Gastroesophageal sphincter (tissue), 4 donors: ENCODE data around the gene FMN2. TPM values are rescaled to one million over a fixed set of nuclear protein-coding genes. Genes with fewer than 3 reads are reported as not detected.

Source experiments
- ATAC-seq: fragments of 150-250 bp; one replicate; pipeline ENCODE4 v1.9.1; 2016; ENCODE audit warnings: mild to moderate bottlenecking, moderate library complexity
- H3K27ac ChIP-seq, 4 donors: fragments of 200-600 bp; sonication (generic) in 3 of 4; 1 replicate in 3 of 4; 2 replicates in 1 of 4; pipeline ENCODE4 v1.5.1; 2016 to 2019
- H3K27me3 ChIP-seq: fragments of 200-600 bp; sonication (generic); one replicate; pipeline ENCODE4 v1.5.1; 2019
- H3K36me3 ChIP-seq, 2 donors: fragments of 200-600 bp; sonication (generic); one replicate each; pipeline ENCODE4 v1.5.1; 2019; ENCODE audit warnings: control low read depth in 1 of 2
- H3K4me1 ChIP-seq, 3 donors: fragments of 200-600 bp; sonication (generic); 1 replicate in 2 of 3; 2 replicates in 1 of 3; pipeline ENCODE4 v1.5.1; 2016 to 2019; ENCODE audit warnings: control low read depth in 2 of 3
- H3K4me3 ChIP-seq, 2 donors: fragments of 200-600 bp; sonication (generic); one replicate each; pipeline ENCODE4 v1.5.1; 2019; ENCODE audit warnings: mild to moderate bottlenecking in 1 of 2, moderate library complexity in 1 of 2
- H3K9me3 ChIP-seq, 3 donors: fragments of 200-600 bp; sonication (generic); one replicate each; pipeline ENCODE4 v1.5.1; 2017 to 2019; ENCODE audit warnings: control low read depth in 2 of 3
- EP300 ChIP-seq: sonication (generic); formaldehyde crosslinking; IDR thresholded peaks from one replicate; pipeline ENCODE4 v1.6.1; 2017; ENCODE audit warnings: antibody characterized with exemption, mild to moderate bottlenecking
- POLR2A ChIP-seq, 2 donors: fragments of 450-650 bp; IDR thresholded peaks; one replicate each; pipeline ENCODE4 v1.6.1; 2017; ENCODE audit warnings: antibody characterized with exemption in 2 of 2, mild to moderate bottlenecking in 2 of 2, moderate library complexity in 1 of 2
- POLR2AphosphoS5 ChIP-seq: sonication (generic); formaldehyde crosslinking; IDR thresholded peaks from one replicate; pipeline ENCODE4 v1.6.1; 2017; ENCODE audit warnings: antibody characterized with exemption
- WGBS, 2 donors: methylation state at CpG; one replicate each; pipeline ENCODE4 v1.1.5; 2018; ENCODE audit warnings: low coverage in 1 of 2; 5-methylcytosine and 5-hydroxymethylcytosine counted together
- total RNA-seq, 4 donors: library from RNA; depleted of rRNA; stranded (reverse); fragments of >200 nt; gene quantifications; one replicate each; pipeline ENCODE4 v1.1.0, GENCODE V29; 2016
- TF ChIP-seq, protein P1 (sequence below), 4 experiments: fragments of 200-600 bp in 2 of 4; fragments of 450-650 bp in 2 of 4; sonication (generic) in 1 of 4; IDR thresholded peaks; one replicate each; pipeline ENCODE4 v1.5.1; 2017 to 2019; ENCODE audit warnings: antibody characterized with exemption in 4 of 4, mild to moderate bottlenecking in 2 of 4, moderate library complexity in 2 of 4

FMN2 gene
- total RNA-seq, 4 donors from 2014 or later = 0.27 to 8.6 (median 2.7) TPM

DNA sequence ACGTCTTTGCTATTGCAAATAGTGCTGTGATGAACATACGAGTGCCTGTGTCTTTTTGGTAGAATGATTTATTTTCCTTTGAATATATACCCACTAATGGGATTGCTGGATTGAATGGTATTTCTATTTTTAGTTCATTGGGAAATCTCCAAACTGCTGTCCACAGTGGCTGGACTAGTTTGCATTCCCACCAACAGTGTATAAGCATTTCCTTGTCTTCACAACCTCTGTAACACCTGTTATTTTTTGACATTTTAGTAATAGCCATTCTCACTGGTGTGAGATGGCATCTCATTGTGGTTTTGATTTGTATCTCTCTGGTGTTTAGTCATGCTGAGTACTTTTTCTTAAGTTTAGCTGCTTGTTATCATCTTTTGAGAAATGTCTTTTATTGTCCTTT lies 215.0 kb downstream of the FMN2 start:
- no peaks in the 10 kb centered on the region for H3K36me3 ChIP-seq
- H3K27ac ChIP-seq = no peak overlapping the region
- H3K4me3 ChIP-seq = no peak overlapping the region
- H3K9me3 ChIP-seq = peaks cover 0 to 5% (median 0%) of the 10 kb centered on the region in 3 donors
- 32 to 39% methylated on average over 2 of the region's 2 CpGs for WGBS, 2 donors
- no peaks in the 10 kb centered on the region for H3K27me3 ChIP-seq
- no peaks in the 10 kb centered on the region for H3K4me1 ChIP-seq
- TF ChIP-seq EP300 = no peak
- TF ChIP-seq POLR2AphosphoS5 = no peak
- TF ChIP-seq, protein P1, sequence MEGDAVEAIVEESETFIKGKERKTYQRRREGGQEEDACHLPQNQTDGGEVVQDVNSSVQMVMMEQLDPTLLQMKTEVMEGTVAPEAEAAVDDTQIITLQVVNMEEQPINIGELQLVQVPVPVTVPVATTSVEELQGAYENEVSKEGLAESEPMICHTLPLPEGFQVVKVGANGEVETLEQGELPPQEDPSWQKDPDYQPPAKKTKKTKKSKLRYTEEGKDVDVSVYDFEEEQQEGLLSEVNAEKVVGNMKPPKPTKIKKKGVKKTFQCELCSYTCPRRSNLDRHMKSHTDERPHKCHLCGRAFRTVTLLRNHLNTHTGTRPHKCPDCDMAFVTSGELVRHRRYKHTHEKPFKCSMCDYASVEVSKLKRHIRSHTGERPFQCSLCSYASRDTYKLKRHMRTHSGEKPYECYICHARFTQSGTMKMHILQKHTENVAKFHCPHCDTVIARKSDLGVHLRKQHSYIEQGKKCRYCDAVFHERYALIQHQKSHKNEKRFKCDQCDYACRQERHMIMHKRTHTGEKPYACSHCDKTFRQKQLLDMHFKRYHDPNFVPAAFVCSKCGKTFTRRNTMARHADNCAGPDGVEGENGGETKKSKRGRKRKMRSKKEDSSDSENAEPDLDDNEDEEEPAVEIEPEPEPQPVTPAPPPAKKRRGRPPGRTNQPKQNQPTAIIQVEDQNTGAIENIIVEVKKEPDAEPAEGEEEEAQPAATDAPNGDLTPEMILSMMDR (IDR thresholded peaks at IDR 0.05) = no peak
- no peak for TF ChIP-seq POLR2A (IDR thresholded peaks at IDR 0.05)
- no peak for ATAC-seq

DNA sequence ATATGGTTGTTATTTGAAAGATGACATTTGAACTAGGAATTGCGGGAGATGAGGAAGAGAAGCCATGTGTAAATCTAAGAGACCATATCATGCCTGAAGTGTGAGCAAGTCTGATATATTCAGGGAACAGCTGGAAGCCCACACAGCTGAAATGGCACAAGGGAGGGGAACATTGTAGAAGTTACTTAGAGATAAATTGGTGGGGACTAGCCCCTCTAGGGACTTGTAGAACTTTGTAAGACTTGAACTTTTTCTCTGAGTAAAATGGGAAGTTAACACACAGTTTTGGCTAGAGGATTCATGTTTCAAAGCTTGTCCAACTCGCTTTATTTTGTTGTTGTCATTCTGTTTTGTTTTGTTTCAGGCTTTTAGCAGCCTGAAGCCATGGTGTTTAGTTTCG lies 216.4 kb downstream of the FMN2 start:
- no peak for ATAC-seq
- peaks cover 0 to 4% (median 0%) of the 10 kb centered on the region in 3 donors for H3K9me3 ChIP-seq
- H3K4me1 ChIP-seq = no peaks in the 10 kb centered on the region
- H3K27me3 ChIP-seq = no peaks in the 10 kb centered on the region
- no peak overlapping the region for H3K4me3 ChIP-seq
- H3K36me3 ChIP-seq = no peaks in the 10 kb centered on the region
- 69 to 86% methylated on average over 3 of the region's 3 CpGs for WGBS, 2 donors
- no peak overlapping the region for H3K27ac ChIP-seq
- TF ChIP-seq POLR2AphosphoS5 (no peak), EP300 (no peak), POLR2A (IDR thresholded peaks at IDR 0.05) (no peak)
- TF ChIP-seq, protein P1 (IDR thresholded peaks at IDR 0.05) = no peak

DNA sequence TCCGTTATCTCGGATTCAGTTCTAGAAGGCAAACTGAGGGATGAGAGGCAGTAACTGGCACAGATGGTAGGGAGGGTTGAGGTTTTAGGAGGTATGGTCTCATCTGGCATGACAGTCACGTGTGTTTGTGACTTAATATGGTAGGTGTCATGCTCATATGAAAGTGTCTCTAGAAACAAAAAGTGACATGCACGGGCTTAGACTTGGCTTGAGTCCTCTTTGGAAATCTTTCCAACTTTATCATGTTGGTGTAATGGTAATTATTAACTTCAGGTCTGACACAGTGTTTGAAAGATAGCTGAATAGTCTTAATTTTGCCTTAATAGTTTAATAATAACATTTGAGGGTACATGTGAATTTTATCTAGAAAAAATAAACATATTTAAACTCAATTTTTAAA lies 218.1 kb downstream of the FMN2 start:
- no peaks in the 10 kb centered on the region for H3K27me3 ChIP-seq
- no peak for ATAC-seq

DNA sequence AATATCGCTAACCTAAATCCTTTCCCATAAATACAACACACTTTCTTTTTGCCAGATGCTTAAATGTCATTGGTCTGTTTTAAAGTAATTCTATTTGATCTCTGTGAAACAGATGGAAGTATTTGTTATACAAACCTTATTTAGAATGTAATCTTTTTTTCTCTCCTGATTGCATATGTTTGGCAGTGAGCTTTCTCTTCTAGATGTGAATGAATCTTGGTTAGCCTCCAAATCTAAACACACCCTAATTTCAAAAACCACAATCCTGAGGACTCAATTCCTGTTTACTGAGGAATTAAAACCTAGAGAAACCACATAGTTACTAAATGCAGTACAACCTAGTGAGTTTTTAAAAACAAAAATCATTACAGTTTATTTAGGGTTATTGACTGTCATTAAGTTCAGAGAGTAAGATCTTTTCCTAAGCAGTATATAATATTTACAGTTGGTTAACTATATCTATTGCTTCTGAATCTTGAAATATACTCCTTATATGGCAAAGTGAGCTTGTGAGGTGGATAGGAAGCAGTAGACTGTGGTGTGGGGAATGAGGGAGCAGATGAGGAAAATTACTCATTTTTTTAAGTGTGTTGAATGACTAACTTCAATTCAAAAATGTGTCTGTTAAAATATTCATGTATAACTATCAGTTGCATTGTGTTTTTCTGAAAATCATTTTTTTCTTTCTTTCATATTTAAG lies 218.7 kb downstream of the FMN2 start:
- no peaks in the 10 kb centered on the region for H3K27me3 ChIP-seq
- ATAC-seq = no peak
- H3K27ac ChIP-seq = no peak overlapping the region
- H3K9me3 ChIP-seq = no peaks in the 10 kb centered on the region
- no peak overlapping the region for H3K4me3 ChIP-seq
- H3K36me3 ChIP-seq = no peaks in the 10 kb centered on the region
- WGBS, 2 donors = 28 to 60% methylated on average over 1 of the region's 1 CpG
- no peak for TF ChIP-seq POLR2A (IDR thresholded peaks at IDR 0.05)
- TF ChIP-seq, protein P1 (IDR thresholded peaks at IDR 0.05) = no peak
- TF ChIP-seq POLR2AphosphoS5 = no peak
- H3K4me1 ChIP-seq = peaks cover 0 to 17% (median 0%) of the 10 kb centered on the region in 3 donors

More for the DNA sequence above, 218.1 kb downstream of the FMN2 start:
- no peak overlapping the region for H3K4me3 ChIP-seq
- H3K36me3 ChIP-seq = no peaks in the 10 kb centered on the region
- no peak overlapping the region for H3K27ac ChIP-seq
- H3K4me1 ChIP-seq = peaks cover 0 to 11% (median 0%) of the 10 kb centered on the region in 3 donors
- TF ChIP-seq EP300 (no peak), POLR2A (IDR thresholded peaks at IDR 0.05) (no peak), POLR2AphosphoS5 (no peak)
- TF ChIP-seq, protein P1 (IDR thresholded peaks at IDR 0.05) = no peak
- no peaks in the 10 kb centered on the region for H3K9me3 ChIP-seq
- WGBS, 2 donors = 11 to 54% methylated on average over 2 to 4 of the region's 4 CpGs

DNA sequence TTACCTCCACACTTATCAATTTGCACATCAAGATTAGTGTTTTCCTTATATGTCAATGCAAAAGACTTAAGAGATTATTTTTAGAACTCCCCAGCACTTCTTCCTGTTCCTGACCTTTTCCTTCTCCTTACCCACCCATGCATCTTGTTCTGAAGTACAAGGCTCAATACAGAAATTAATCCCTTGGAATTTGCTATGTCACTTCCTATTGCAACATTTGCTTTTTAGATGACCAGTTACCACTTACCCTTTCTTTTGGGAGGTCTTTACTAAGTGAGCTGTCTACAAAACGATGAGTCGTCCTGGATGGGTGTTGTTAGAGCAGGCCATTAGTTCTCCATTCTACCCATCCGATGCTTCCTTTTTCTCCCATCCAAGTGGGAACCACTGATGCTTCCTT lies 221.2 kb downstream of the FMN2 start:
- WGBS, 2 donors = 30 to 59% methylated on average over 2 to 3 of the region's 3 CpGs
- TF ChIP-seq POLR2AphosphoS5 (peak; percentile 85), EP300 (no peak), POLR2A (IDR thresholded peaks at IDR 0.05) (no peak)
- TF ChIP-seq, protein P1 (IDR thresholded peaks at IDR 0.05) = no peak

More for the DNA sequence above, 221.2 kb downstream of the FMN2 start:
- H3K36me3 ChIP-seq = no peaks in the 10 kb centered on the region
- H3K9me3 ChIP-seq = no peaks in the 10 kb centered on the region
- no peak overlapping the region for H3K27ac ChIP-seq
- H3K4me1 ChIP-seq = peaks cover 0 to 20% (median 0%) of the 10 kb centered on the region in 3 donors
- no peak overlapping the region for H3K4me3 ChIP-seq
- ATAC-seq = peak; percentile 42
- H3K27me3 ChIP-seq = no peaks in the 10 kb centered on the region
